Measurements from ENCODE around the gene RBM20.

Gene RBM20

DNA sequence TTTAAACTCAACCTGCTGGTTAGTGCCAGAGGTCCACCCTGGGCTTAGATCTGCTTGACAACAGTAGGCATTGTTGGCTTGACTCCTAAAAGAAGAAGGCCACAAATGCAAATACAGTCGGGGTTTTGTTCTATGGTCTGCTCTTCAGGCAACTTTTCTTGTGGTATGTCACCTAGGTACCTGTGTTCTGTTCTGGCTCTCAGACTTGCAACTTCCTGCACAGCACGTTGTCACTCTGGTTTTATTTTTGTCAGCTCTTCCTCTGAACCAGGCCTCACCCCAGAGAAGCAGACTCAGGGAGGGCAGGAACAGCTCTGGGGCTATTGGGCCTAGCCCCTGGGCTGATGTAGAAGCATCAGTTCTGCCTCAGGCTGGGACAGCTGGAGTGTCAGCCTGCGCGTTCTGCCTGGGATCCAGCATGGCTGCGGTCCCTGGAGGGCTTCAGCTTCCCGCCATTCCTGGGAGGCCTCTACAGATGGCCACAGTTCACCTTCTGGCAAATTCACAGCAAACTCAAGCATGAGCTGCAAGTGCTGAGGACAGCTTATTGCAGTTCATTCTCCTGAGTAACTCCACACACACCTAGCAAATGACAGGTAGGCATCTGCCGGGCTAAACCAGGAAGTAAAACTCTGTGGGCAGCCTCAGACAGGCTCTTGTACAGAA is 216.6 kb downstream of the RBM20 start:
- Histone ChIP-seq H3K4me1 (peaks cover 56% of the 10 kb centered on the region), H3K4me3 (ENCODE audit: low read depth, low read length) (no peak overlapping the region)

GRCh38 chr10:110861476-110861875 is 217.3 kb downstream of the RBM20 start:
- Histone ChIP-seq H3K4me2 (ENCODE audit: low read length) (peak overlapping the region; percentile 12), H3K4me1 (peaks cover 63% of the 10 kb centered on the region), H3K4me3 (ENCODE audit: low read depth, low read length) (no peak overlapping the region), H2AFZ (peak overlapping the region; percentile 48), H3K79me2 (no peaks in the 10 kb centered on the region), H3K27ac (peak overlapping the region; percentile 98), H3K36me3 (ENCODE audit: control insufficient read depth, insufficient read depth, low read length) (no peaks in the 10 kb centered on the region), H3K27me3 (ENCODE audit: control insufficient read depth, insufficient read depth, low read length) (no peaks in the 10 kb centered on the region), H3K9ac (no peak overlapping the region), H3K9me3 (ENCODE audit: control insufficient read depth, low read length) (no peaks in the 10 kb centered on the region)
- TF ChIP-seq, protein P1, sequence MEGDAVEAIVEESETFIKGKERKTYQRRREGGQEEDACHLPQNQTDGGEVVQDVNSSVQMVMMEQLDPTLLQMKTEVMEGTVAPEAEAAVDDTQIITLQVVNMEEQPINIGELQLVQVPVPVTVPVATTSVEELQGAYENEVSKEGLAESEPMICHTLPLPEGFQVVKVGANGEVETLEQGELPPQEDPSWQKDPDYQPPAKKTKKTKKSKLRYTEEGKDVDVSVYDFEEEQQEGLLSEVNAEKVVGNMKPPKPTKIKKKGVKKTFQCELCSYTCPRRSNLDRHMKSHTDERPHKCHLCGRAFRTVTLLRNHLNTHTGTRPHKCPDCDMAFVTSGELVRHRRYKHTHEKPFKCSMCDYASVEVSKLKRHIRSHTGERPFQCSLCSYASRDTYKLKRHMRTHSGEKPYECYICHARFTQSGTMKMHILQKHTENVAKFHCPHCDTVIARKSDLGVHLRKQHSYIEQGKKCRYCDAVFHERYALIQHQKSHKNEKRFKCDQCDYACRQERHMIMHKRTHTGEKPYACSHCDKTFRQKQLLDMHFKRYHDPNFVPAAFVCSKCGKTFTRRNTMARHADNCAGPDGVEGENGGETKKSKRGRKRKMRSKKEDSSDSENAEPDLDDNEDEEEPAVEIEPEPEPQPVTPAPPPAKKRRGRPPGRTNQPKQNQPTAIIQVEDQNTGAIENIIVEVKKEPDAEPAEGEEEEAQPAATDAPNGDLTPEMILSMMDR (IDR thresholded peaks at IDR 0.05) = no peak

More for the DNA sequence above, 216.6 kb downstream of the RBM20 start:
- Histone ChIP-seq H3K79me2 (no peaks in the 10 kb centered on the region), H3K36me3 (ENCODE audit: control insufficient read depth, insufficient read depth, low read length) (no peaks in the 10 kb centered on the region), H3K27me3 (ENCODE audit: control insufficient read depth, insufficient read depth, low read length) (no peaks in the 10 kb centered on the region), H3K9ac (no peak overlapping the region), H3K9me3 (ENCODE audit: control insufficient read depth, low read length) (no peaks in the 10 kb centered on the region), H3K27ac (peak overlapping the region; percentile 98), H2AFZ (peak overlapping the region; percentile 48), H3K4me2 (ENCODE audit: low read length) (peak overlapping the region; percentile 12)
- TF ChIP-seq, protein P1 (IDR thresholded peaks at IDR 0.05) = no peak

DNA sequence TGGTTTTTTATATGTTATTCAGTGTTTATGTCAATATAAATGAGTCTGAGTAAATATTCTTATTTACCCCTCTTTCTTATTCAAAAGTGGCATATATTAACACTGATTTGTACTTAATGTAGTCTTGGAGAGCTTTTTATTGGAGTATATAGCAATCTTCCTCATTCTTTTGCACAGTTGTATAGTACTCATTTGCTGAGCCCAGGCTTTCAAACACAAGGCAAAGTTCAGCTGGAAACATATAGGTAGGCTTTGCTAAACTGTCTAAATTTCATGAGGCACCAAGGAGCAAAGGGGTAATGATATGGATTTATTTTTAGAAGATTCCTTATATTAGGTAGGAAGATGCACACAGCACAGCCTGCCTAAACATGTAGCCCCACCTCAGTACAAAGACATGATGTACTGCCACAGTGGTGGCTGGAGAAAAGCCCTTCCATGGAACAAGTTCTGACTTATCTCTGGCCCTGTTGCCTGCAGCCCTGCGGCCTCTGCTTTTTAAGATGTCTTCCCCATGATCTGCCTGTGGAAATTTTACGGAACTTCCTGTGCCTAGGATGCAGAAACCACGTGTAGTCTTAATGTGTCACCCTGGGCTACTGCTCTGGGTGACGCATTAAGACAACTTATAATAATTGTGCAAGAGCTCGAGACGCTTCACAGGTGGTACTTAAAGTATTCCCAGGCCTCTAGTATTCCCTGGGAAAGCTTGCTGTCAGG is 218.0 kb downstream of the RBM20 start:
- H3K4me3 ChIP-seq (ENCODE audit: low read depth, low read length) = no peak overlapping the region
- no peak overlapping the region for H3K4me2 ChIP-seq (ENCODE audit: low read length)
- H3K9ac ChIP-seq = no peak overlapping the region
- H3K4me1 ChIP-seq = peaks cover 69% of the 10 kb centered on the region
- H3K79me2 ChIP-seq = no peaks in the 10 kb centered on the region
- H3K27ac ChIP-seq = peak overlapping the region; percentile 31
- no peak overlapping the region for H2AFZ ChIP-seq
- no peaks in the 10 kb centered on the region for H3K27me3 ChIP-seq (ENCODE audit: control insufficient read depth, insufficient read depth, low read length)
- TF ChIP-seq, protein P1 (IDR thresholded peaks at IDR 0.05) = no peak
- no peaks in the 10 kb centered on the region for H3K36me3 ChIP-seq (ENCODE audit: control insufficient read depth, insufficient read depth, low read length)
- no peaks in the 10 kb centered on the region for H3K9me3 ChIP-seq (ENCODE audit: control insufficient read depth, low read length)

DNA sequence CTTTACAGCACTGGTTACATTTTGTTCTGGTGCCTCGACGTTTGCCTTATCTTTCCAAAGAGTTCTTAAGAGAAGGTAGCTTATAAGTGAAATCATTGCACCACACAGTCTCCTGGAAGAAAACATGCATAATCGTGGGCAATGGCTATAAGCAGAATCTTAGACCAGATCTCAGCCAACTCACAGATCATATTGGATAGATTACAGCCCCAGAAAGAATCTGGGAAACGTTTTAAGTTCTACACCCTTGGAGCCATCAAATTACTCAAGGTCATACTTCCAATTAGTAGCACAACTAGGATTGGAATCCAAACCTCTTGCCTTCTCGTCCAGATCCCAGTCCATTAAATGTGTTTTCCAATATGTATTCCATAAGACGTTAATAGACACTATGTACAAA is 218.8 kb downstream of the RBM20 start:
- H3K9me3 ChIP-seq (ENCODE audit: control insufficient read depth, low read length) = no peaks in the 10 kb centered on the region
- H3K79me2 ChIP-seq = no peaks in the 10 kb centered on the region
- H3K4me2 ChIP-seq (ENCODE audit: low read length) = no peak overlapping the region
- H3K9ac ChIP-seq = no peak overlapping the region
- H3K36me3 ChIP-seq (ENCODE audit: control insufficient read depth, insufficient read depth, low read length) = no peaks in the 10 kb centered on the region
- peaks cover 71% of the 10 kb centered on the region for H3K4me1 ChIP-seq
- H3K27me3 ChIP-seq (ENCODE audit: control insufficient read depth, insufficient read depth, low read length) = no peaks in the 10 kb centered on the region
- H3K4me3 ChIP-seq (ENCODE audit: low read depth, low read length) = no peak overlapping the region
- TF ChIP-seq, protein P1 (IDR thresholded peaks at IDR 0.05) = no peak
- H3K27ac ChIP-seq = peak overlapping the region; percentile 31
- peak overlapping the region; percentile 0 for H2AFZ ChIP-seq

Measured in parathyroid adenoma (tissue), 2 donors.